H9 (cell line): Measurements from ENCODE around the gene ARHGEF12. TPM values are rescaled to one million over a fixed set of nuclear protein-coding genes. Genes with fewer than 3 reads are reported as not detected.

Source experiments
- DNase-seq: peaks from one replicate; pipeline ENCODE4 v3.0.0-alpha.2; 2017
- H2AFZ ChIP-seq: one replicate; pipeline ENCODE4 v1.6.1; 2013; ENCODE audit warnings: mild to moderate bottlenecking, low read length, control low read depth, moderate library complexity
- H2AK5ac ChIP-seq: 2 replicates; pipeline ENCODE4 v1.6.1; 2013; ENCODE audit warnings: low read length, control low read depth, mixed read lengths; ENCODE audit not compliant: insufficient read length
- H2BK120ac ChIP-seq: one replicate; pipeline ENCODE4 v1.6.1; 2013; ENCODE audit warnings: low read depth, mild to moderate bottlenecking, low read length, control low read depth, inconsistent platforms; ENCODE audit not compliant: poor library complexity, severe bottlenecking
- H2BK12ac ChIP-seq: 2 replicates; pipeline ENCODE4 v1.6.1; 2013; ENCODE audit warnings: low read length, control low read depth, mixed read lengths, low read depth; ENCODE audit not compliant: insufficient read length
- H2BK15ac ChIP-seq: 2 replicates; pipeline ENCODE4 v1.6.1; 2013; ENCODE audit warnings: low read depth, low read length, control low read depth
- H2BK20ac ChIP-seq: one replicate; pipeline ENCODE4 v1.6.1; 2013; ENCODE audit warnings: low read depth, mild to moderate bottlenecking, low read length, control low read depth, inconsistent platforms; ENCODE audit not compliant: poor library complexity, severe bottlenecking
- H2BK5ac ChIP-seq: 2 replicates; pipeline ENCODE4 v1.6.1; 2013; ENCODE audit warnings: low read length, control low read depth, mixed read lengths; ENCODE audit not compliant: insufficient read length
- H3K14ac ChIP-seq: 2 replicates; pipeline ENCODE4 v1.6.1; 2013; ENCODE audit warnings: low read length, control low read depth; ENCODE audit not compliant: insufficient read depth
- H3K18ac ChIP-seq: 2 replicates; pipeline ENCODE4 v1.6.1; 2013; ENCODE audit warnings: low read depth, mild to moderate bottlenecking, mixed read lengths, low read length, control low read depth; ENCODE audit not compliant: insufficient read length
- H3K23ac ChIP-seq: 2 replicates; pipeline ENCODE4 v1.6.1; 2013; ENCODE audit warnings: low read length, control low read depth, mixed read lengths, low read depth; ENCODE audit not compliant: insufficient read length
- H3K23me2 ChIP-seq: 2 replicates; pipeline ENCODE4 v1.6.1; 2013; ENCODE audit warnings: low read depth, mild to moderate bottlenecking, mixed read lengths, low read length, control low read depth; ENCODE audit not compliant: insufficient read length, poor library complexity, severe bottlenecking
- H3K27ac ChIP-seq: 2 replicates; pipeline ENCODE4 v1.5.1; 2013; ENCODE audit warnings: low read length, control low read depth, mixed read lengths, low read depth; ENCODE audit not compliant: insufficient read length
- H3K27me3 ChIP-seq: 2 replicates; pipeline ENCODE4 v1.6.1; 2013; ENCODE audit warnings: low read length, control low read depth, inconsistent platforms; ENCODE audit not compliant: insufficient read depth
- H3K4ac ChIP-seq: 2 replicates; pipeline ENCODE4 v1.6.1; 2013; ENCODE audit warnings: low read depth, mild to moderate bottlenecking, control low read depth, inconsistent platforms, low read length, moderate library complexity
- H3K4me1 ChIP-seq: 2 replicates; pipeline ENCODE4 v1.6.1; 2013; ENCODE audit warnings: low read length, control low read depth, inconsistent platforms; ENCODE audit not compliant: insufficient read depth
- H3K4me2 ChIP-seq: 2 replicates; pipeline ENCODE4 v1.6.1; 2013; ENCODE audit warnings: low read length, control low read depth, mixed read lengths; ENCODE audit not compliant: insufficient read length, insufficient read depth
- H3K56ac ChIP-seq: 2 replicates; pipeline ENCODE4 v1.6.1; 2013; ENCODE audit warnings: low read depth, mild to moderate bottlenecking, mixed read lengths, low read length, control low read depth; ENCODE audit not compliant: insufficient read length
- H3K79me1 ChIP-seq: 2 replicates; pipeline ENCODE4 v1.6.1; 2013; ENCODE audit warnings: low read depth, mild to moderate bottlenecking, moderate library complexity, low read length, control low read depth, inconsistent platforms; ENCODE audit not compliant: insufficient read depth, poor library complexity, severe bottlenecking
- H3K79me2 ChIP-seq: 2 replicates; pipeline ENCODE4 v1.6.1; 2013; ENCODE audit warnings: low read length, control low read depth, inconsistent platforms; ENCODE audit not compliant: insufficient read depth
- H3K9ac ChIP-seq: 2 replicates; pipeline ENCODE4 v1.6.1; 2013; ENCODE audit warnings: low read length, control low read depth, mixed read lengths; ENCODE audit not compliant: insufficient read length; ENCODE audit errors: extremely low read depth
- H3K9me3 ChIP-seq: one replicate; pipeline ENCODE4 v1.6.1; 2013; ENCODE audit warnings: low read depth, low read length, inconsistent platforms; ENCODE audit not compliant: control insufficient read depth
- H3T11ph ChIP-seq: one replicate; pipeline ENCODE4 v1.6.1; 2013; ENCODE audit warnings: mild to moderate bottlenecking, low read length, control low read depth, inconsistent platforms
- H4K20me1 ChIP-seq: one replicate; pipeline ENCODE4 v1.6.1; 2013; ENCODE audit not compliant: control insufficient read depth, insufficient read length, insufficient read depth
- H4K5ac ChIP-seq: 2 replicates; pipeline ENCODE4 v1.6.1; 2013; ENCODE audit warnings: low read depth, mild to moderate bottlenecking, mixed read lengths, low read length, control low read depth; ENCODE audit not compliant: insufficient read length
- H4K8ac ChIP-seq: replicated peaks from 2 replicates; pipeline ENCODE4 v1.6.1; 2013; ENCODE audit warnings: low read length, control low read depth, mixed read lengths, low read depth; ENCODE audit not compliant: insufficient read length
- H4K91ac ChIP-seq: 2 replicates; pipeline ENCODE4 v1.6.1; 2013; ENCODE audit warnings: low read depth, mild to moderate bottlenecking, moderate library complexity, mixed read lengths, low read length, control low read depth; ENCODE audit not compliant: insufficient read length
- H3K27ac Mint-ChIP-seq, 3 experiments: 2 replicates in 2 of 3; 3 replicates in 1 of 3; pipeline ENCODE4 v1.8.0; 2020 to 2021; ENCODE audit warnings: mixed read lengths in 3 of 3, mild to moderate bottlenecking in 1 of 3, moderate library complexity in 1 of 3
- H3K27me3 Mint-ChIP-seq: 2 replicates; pipeline ENCODE4 v1.8.0; 2021; ENCODE audit warnings: low read depth, mild to moderate bottlenecking, moderate library complexity, mixed read lengths
- H3K36me3 Mint-ChIP-seq, 3 experiments: 2 replicates in 2 of 3; 3 replicates in 1 of 3; pipeline ENCODE4 v1.8.0; 2020 to 2021; ENCODE audit warnings: low read depth in 3 of 3, mixed read lengths in 3 of 3; ENCODE audit not compliant: insufficient read depth in 1 of 3
- H3K4me1 Mint-ChIP-seq, 2 experiments: 2 replicates each; pipeline ENCODE4 v1.8.0; 2020; ENCODE audit warnings: mixed read lengths in 2 of 2
- H3K4me3 Mint-ChIP-seq, 2 experiments: 2 replicates in 1 of 2; 3 replicates in 1 of 2; pipeline ENCODE4 v1.8.0; 2020 to 2021; ENCODE audit warnings: mild to moderate bottlenecking in 2 of 2, mixed read lengths in 2 of 2, moderate library complexity in 1 of 2
- H3K9me3 Mint-ChIP-seq, 2 experiments: 2 replicates in 1 of 2; 3 replicates in 1 of 2; pipeline ENCODE4 v1.8.0; 2020; ENCODE audit warnings: mild to moderate bottlenecking in 2 of 2, mixed read lengths in 2 of 2, moderate library complexity in 1 of 2
- WGBS: extraction: QIAGEN DNeasy Blood & Tissue Kit; methylation state at CpG from one replicate; pipeline ENCODE4 v1.1.7; 2013; ENCODE audit warnings: missing lambda C conversion rate, low lambda C conversion rate, mixed read lengths; ENCODE audit not compliant: insufficient read length; ENCODE audit errors: extremely low coverage; 5-methylcytosine and 5-hydroxymethylcytosine counted together
- total RNA-seq: library from RNA; stranded (reverse); gene quantifications from 2 replicates; pipeline ENCODE4 v1.2.1, GENCODE V29; 2021
- TF ChIP-seq, protein P1 (sequence below): fragments of 200-600 bp; sonication (generic); conservative IDR thresholded peaks from 3 replicates; pipeline ENCODE4 v1.8.0; 2021; ENCODE audit warnings: antibody characterized with exemption, mild to moderate bottlenecking

The ARHGEF12 gene
- total RNA-seq, 1 experiment from 2014 or later: 27.0 TPM

DNA sequence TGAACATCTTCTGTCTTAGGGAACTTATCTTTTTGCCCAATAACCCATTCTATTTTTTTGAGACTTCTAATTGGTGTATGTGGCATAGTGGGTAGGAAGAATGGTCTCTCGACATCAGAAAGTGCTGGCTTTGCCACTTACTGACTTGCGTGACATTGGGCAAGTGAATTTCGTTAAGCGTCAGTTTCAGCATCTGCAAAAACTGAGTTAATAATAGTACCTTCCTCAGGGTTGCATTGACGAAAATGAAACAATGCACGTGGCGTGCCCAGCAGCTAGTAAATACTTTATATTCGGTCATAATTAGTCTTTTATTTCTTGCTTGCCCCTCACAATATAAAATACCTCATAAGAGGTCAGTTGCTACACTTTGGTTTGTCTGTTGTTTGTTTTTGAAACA lies 162.9 kb downstream of the ARHGEF12 start:
- TF ChIP-seq, protein P1, sequence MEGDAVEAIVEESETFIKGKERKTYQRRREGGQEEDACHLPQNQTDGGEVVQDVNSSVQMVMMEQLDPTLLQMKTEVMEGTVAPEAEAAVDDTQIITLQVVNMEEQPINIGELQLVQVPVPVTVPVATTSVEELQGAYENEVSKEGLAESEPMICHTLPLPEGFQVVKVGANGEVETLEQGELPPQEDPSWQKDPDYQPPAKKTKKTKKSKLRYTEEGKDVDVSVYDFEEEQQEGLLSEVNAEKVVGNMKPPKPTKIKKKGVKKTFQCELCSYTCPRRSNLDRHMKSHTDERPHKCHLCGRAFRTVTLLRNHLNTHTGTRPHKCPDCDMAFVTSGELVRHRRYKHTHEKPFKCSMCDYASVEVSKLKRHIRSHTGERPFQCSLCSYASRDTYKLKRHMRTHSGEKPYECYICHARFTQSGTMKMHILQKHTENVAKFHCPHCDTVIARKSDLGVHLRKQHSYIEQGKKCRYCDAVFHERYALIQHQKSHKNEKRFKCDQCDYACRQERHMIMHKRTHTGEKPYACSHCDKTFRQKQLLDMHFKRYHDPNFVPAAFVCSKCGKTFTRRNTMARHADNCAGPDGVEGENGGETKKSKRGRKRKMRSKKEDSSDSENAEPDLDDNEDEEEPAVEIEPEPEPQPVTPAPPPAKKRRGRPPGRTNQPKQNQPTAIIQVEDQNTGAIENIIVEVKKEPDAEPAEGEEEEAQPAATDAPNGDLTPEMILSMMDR: no peak
- no peak overlapping the region for H3K14ac ChIP-seq
- no peak overlapping the region for H3K23ac ChIP-seq
- no peaks in the 10 kb centered on the region for H4K20me1 ChIP-seq
- WGBS: no CpG with 5 or more reads among the region's 8 CpGs
- no peak overlapping the region for H2BK20ac ChIP-seq
- H3K4me2 ChIP-seq: no peak overlapping the region
- no peak overlapping the region for H4K5ac ChIP-seq
- no peak overlapping the region for H3K27ac ChIP-seq
- no peak overlapping the region for H3K4ac ChIP-seq
- no peaks in the 10 kb centered on the region for H3K27me3 Mint-ChIP-seq
- no peaks in the 10 kb centered on the region for H3K36me3 Mint-ChIP-seq
- no peak overlapping the region for H3K9ac ChIP-seq
- H4K91ac ChIP-seq: no peak overlapping the region
- no peak overlapping the region for H2BK12ac ChIP-seq
- H3K18ac ChIP-seq: no peak overlapping the region
- H3K4me1 ChIP-seq: peaks cover 15% of the 10 kb centered on the region
- no peaks in the 10 kb centered on the region for H3K79me1 ChIP-seq
- no peak overlapping the region for H2BK15ac ChIP-seq
- no peak overlapping the region for H3K27ac Mint-ChIP-seq
- no peak overlapping the region for H2AK5ac ChIP-seq
- H2BK120ac ChIP-seq: no peak overlapping the region
- no peak overlapping the region for H3K56ac ChIP-seq
- DNase-seq: no peak
- H4K8ac ChIP-seq: no peak overlapping the region
- H2AFZ ChIP-seq: no peak overlapping the region
- no peaks in the 10 kb centered on the region for H3K79me2 ChIP-seq
- H3K27me3 ChIP-seq: no peaks in the 10 kb centered on the region
- no peak overlapping the region for H3K4me3 Mint-ChIP-seq
- no peak overlapping the region for H2BK5ac ChIP-seq
- no peak overlapping the region for H3T11ph ChIP-seq
- no peaks in the 10 kb centered on the region for H3K9me3 ChIP-seq
- H3K4me1 Mint-ChIP-seq: peaks cover 56 to 73% of the 10 kb centered on the region in 2 experiments
- H3K9me3 Mint-ChIP-seq: no peaks in the 10 kb centered on the region
- H3K23me2 ChIP-seq: no peaks in the 10 kb centered on the region
